Erythroblast (primary cell): Measurements from ENCODE around the gene CELF2.
"Not testable (repeated sequence)": the region's sequence is repeated elsewhere in the genome, so short reads cannot be mapped to it uniquely, and the experiment has no call there.

Experiments
- DNase-seq, 2 experiments: peaks; one replicate each; lab custom pipeline; 2025; lab: John Stamatoyannopoulos, UW
- GATA1 ChIP-seq: IDR thresholded peaks from 2 replicates; pipeline ENCODE4 v1.6.1; 2011; ENCODE audit warnings: low read depth, mild to moderate bottlenecking, control low read depth, low read length, moderate library complexity
- POLR2A ChIP-seq: IDR thresholded peaks from 2 replicates; pipeline ENCODE4 v1.6.1; 2011; ENCODE audit warnings: mild to moderate bottlenecking, low read length

CELF2 gene

GRCh38 chr10:11176746-11177145 lies 159.1 kb downstream of the CELF2 start:
- TF ChIP-seq POLR2A (no peak), GATA1 (no peak)
- no peak for DNase-seq

- TF ChIP-seq POLR2A (no peak), GATA1 (no peak)
- DNase-seq = no peak
These were observed 159.7 kb downstream of the CELF2 start for GRCh38 chr10:11177381-11177780.

- TF ChIP-seq POLR2A = no peak
- no peak for TF ChIP-seq GATA1
- DNase-seq = no peak
These were observed 160.3 kb downstream of the CELF2 start for GRCh38 chr10:11177926-11178471.

GRCh38 chr10:11178606-11179515 lies 161.2 kb downstream of the CELF2 start:
- peak; percentile 88 for TF ChIP-seq GATA1
- peak; percentile 53 for TF ChIP-seq POLR2A
- DNase-seq = peak; percentile 80 to 93

GRCh38 chr10:11179516-11180105 lies 161.9 kb downstream of the CELF2 start:
- DNase-seq = no peak
- TF ChIP-seq GATA1 (no peak), POLR2A (no peak)

GRCh38 chr10:11180228-11180627 lies 162.6 kb downstream of the CELF2 start:
- TF ChIP-seq POLR2A (peak; percentile 19), GATA1 (no peak)
- DNase-seq = peak; percentile 17 to 44

GRCh38 chr10:11181978-11182377 lies 164.3 kb downstream of the CELF2 start:
- no peak for DNase-seq
- TF ChIP-seq POLR2A (no peak), GATA1 (no peak)

- TF ChIP-seq GATA1 (no peak), POLR2A (no peak)
- no peak for DNase-seq
These were observed 165.3 kb downstream of the CELF2 start for GRCh38 chr10:11183015-11183414.

- TF ChIP-seq POLR2A = no peak
- no peak for TF ChIP-seq GATA1
- DNase-seq = no peak
These were observed 166.4 kb downstream of the CELF2 start for GRCh38 chr10:11184093-11184492.

- not testable (repeated sequence) for DNase-seq
These were observed 167.5 kb downstream of the CELF2 start for GRCh38 chr10:11185128-11185665.

- no peak for DNase-seq
- TF ChIP-seq POLR2A (no peak), GATA1 (no peak)
These were observed 168.7 kb downstream of the CELF2 start for GRCh38 chr10:11186374-11186773.

GRCh38 chr10:11189582-11190376 lies 172.1 kb downstream of the CELF2 start:
- DNase-seq = no peak

GRCh38 chr10:11191190-11191589 lies 173.5 kb downstream of the CELF2 start:
- TF ChIP-seq GATA1 (no peak), POLR2A (no peak)
- no peak for DNase-seq

More at GRCh38 chr10:11189582-11190376, 172.1 kb downstream of the CELF2 start:
- no peak for TF ChIP-seq GATA1
- no peak for TF ChIP-seq POLR2A

GRCh38 chr10:11191678-11192077 lies 174.0 kb downstream of the CELF2 start:
- TF ChIP-seq POLR2A (no peak), GATA1 (no peak)
- DNase-seq = no peak
